ENCODE results near the gene WDR1.
A peak's percentile ranks its signal among the peaks of the same experiment; 100 is the strongest.

Gene WDR1

GRCh38 chr4:10099499-10100325, 16.9 kb downstream of the WDR1 start:
- ChIA-PET POLR2A (interaction anchor here (0.9 to 1.3 kb wide), 2 partner anchors 17 to 18 kb away, joined by 4 to 5 read pairs; partner anchors contain the start of gene WDR1), CTCF (interaction anchor here (1.6 kb wide), 1 partner anchor 11 kb away, joined by 3 read pairs; no protein-coding TSS in a partner anchor)
- no peak for DNase-seq (ENCODE audit: low read depth, low spot score)
- no peak for TF ChIP-seq CTCF (IDR thresholded peaks at IDR 0.05; ENCODE audit: insufficient read depth, low read length, missing control alignments)
- no peak overlapping the region for H3K4me3 ChIP-seq (ENCODE audit: low read depth, low read length)

DNA sequence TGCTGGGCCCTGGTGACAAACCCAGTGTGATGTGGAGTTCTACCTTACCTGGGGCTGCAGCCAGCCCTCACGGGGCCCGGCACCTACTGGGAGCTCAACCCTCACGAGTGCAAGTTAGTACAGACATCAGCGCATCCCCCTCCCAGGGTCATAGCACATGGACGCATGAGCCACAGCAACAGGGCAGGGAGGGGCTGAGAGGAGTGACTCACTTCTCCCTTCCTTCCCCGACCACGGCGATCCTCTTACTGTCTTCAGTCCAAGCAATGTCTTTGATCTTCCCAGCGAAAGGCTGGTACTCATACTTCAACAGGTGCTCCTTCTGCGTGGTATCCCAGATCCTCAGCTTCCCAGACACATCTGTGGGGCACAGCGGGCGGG, 17.8 kb downstream of the WDR1 start:
- H3K4me3 ChIP-seq (ENCODE audit: low read depth, low read length): no peak overlapping the region
- TF ChIP-seq CTCF (IDR thresholded peaks at IDR 0.05; ENCODE audit: insufficient read depth, low read length, missing control alignments): no peak
- DNase-seq (ENCODE audit: low read depth, low spot score): no peak
- ChIA-PET CTCF (interaction anchor here (1.6 kb wide), 1 partner anchor 12 kb away, joined by 3 read pairs; no protein-coding TSS in a partner anchor), POLR2A (interaction anchor here (0.7 to 8.3 kb wide), 3 partner anchors 9 to 19 kb away, joined by 3 to 87 read pairs (median 45); partner anchors contain the start of gene WDR1)

DNA sequence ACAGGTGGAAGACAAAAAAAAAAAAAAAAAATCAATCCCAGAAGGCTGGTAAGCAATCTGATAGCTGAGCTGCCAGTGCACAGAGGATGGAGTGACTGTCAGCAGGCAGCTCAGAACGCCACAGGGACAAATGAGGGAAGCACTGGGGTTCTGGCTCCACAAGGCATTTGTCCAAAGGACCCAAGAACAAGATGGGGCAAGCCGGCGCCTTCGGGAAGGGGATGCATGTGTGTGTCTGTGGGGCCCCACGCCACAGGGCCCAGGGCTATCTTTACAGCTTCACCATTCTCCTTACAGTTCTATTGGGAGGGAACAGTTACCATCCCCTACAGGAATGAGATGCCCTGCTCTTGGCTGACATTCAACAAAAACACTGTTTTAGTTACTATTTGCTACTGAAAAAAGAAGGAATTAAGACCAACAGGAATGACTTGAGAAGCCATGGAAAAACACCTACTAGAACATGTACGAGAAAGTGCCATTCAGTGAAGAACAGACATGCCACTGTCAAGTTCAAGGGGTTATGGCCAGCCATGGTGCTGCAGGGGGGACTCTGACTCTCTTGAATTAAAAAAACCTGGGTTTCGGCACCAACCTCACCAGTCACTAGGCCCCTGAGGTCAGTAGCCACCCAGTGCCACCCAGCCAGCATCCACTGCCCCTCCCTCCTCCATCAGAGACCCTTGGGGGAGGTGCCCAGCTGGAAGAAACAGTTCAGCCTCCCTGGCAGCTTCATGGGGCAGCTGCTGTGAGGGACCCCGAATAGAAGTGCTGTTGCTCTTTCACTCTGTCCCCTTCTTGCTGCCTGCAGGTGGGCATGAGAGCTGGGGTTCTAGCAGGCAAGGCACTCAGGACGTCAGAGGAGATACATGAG, 18.5 kb downstream of the WDR1 start:
- no peak for TF ChIP-seq CTCF (IDR thresholded peaks at IDR 0.05; ENCODE audit: insufficient read depth, low read length, missing control alignments)
- ChIA-PET CTCF (no interaction called here), POLR2A (interaction anchor here (0.6 to 8.3 kb wide), 5 partner anchors 9 to 336 kb away, joined by 3 to 87 read pairs (median 3); partner anchors contain the start of gene WDR1)
- DNase-seq (ENCODE audit: low read depth, low spot score): no peak
- H3K4me3 ChIP-seq (ENCODE audit: low read depth, low read length): no peak overlapping the region

DNA sequence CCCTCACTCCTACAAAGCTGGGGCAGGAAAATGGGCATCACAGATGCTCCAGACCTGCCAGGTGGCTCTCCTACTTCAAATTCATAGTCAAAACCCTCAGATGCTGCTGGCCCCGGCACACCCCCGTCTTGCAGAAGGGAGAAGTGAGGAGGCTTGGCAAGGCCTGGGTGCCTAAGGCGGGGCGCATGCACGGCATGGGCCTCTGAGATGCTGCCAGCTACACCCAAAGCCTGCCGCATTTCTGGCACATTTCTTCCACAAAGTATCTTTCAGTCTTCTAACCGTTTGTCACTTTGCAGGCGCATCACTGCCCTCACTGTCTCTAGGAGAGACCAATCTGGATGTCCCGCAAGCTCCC, 19.6 kb downstream of the WDR1 start:
- CTCF ChIA-PET: interaction anchor here (1.1 to 1.8 kb wide), 2 partner anchors 12 to 16 kb away, joined by 3 to 6 read pairs; no protein-coding TSS in a partner anchor
- no peak for TF ChIP-seq CTCF (IDR thresholded peaks at IDR 0.05; ENCODE audit: insufficient read depth, low read length, missing control alignments)
- no peak for DNase-seq (ENCODE audit: low read depth, low spot score)
- POLR2A ChIA-PET: interaction anchor here (0.9 to 8.3 kb wide), 5 partner anchors 11 to 21 kb away, joined by 3 to 87 read pairs (median 7); partner anchors contain the start of gene WDR1
- no peak overlapping the region for H3K4me3 ChIP-seq (ENCODE audit: low read depth, low read length)

- peak; percentile 36 for DNase-seq (ENCODE audit: low read depth, low spot score)
Measured at GRCh38 chr4:10096201-10096977, 20.2 kb downstream of the WDR1 start.

More at GRCh38 chr4:10096201-10096977, 20.2 kb downstream of the WDR1 start:
- ChIA-PET CTCF (interaction anchor here (0.8 to 1.8 kb wide), 6 partner anchors 11 to 24 kb away, joined by 3 to 6 read pairs (median 4); no protein-coding TSS in a partner anchor), POLR2A (interaction anchor here (0.9 to 8.3 kb wide), 7 partner anchors 9 to 22 kb away, joined by 3 to 87 read pairs (median 5); partner anchors contain the start of gene WDR1)
- TF ChIP-seq CTCF (IDR thresholded peaks at IDR 0.05; ENCODE audit: insufficient read depth, low read length, missing control alignments): no peak
- H3K4me3 ChIP-seq (ENCODE audit: low read depth, low read length): no peak overlapping the region
